ENCODE measurements around the gene RGMA.

RGMA gene

GRCh38 chr15:93074599-93074998 is 14.4 kb downstream of the RGMA start:
- TF ChIP-seq, protein P1, sequence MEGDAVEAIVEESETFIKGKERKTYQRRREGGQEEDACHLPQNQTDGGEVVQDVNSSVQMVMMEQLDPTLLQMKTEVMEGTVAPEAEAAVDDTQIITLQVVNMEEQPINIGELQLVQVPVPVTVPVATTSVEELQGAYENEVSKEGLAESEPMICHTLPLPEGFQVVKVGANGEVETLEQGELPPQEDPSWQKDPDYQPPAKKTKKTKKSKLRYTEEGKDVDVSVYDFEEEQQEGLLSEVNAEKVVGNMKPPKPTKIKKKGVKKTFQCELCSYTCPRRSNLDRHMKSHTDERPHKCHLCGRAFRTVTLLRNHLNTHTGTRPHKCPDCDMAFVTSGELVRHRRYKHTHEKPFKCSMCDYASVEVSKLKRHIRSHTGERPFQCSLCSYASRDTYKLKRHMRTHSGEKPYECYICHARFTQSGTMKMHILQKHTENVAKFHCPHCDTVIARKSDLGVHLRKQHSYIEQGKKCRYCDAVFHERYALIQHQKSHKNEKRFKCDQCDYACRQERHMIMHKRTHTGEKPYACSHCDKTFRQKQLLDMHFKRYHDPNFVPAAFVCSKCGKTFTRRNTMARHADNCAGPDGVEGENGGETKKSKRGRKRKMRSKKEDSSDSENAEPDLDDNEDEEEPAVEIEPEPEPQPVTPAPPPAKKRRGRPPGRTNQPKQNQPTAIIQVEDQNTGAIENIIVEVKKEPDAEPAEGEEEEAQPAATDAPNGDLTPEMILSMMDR (IDR thresholded peaks at IDR 0.05; ENCODE audit: insufficient read depth, low read length, poor library complexity, severe bottlenecking): no peak
- no peak for DNase-seq (ENCODE audit: extremely low read depth, insufficient read length)
- Histone ChIP-seq H3K4me3 (replicated peaks; ENCODE audit: low read depth, low read length) (no peak overlapping the region), H3K36me3 (ENCODE audit: control insufficient read depth, insufficient read depth, low read length) (no peaks in the 10 kb centered on the region), H3K27me3 (replicated peaks; ENCODE audit: control insufficient read depth, insufficient read depth, low read length) (no peaks in the 10 kb centered on the region; the same call in none of the 2 replicates)

- Histone ChIP-seq H3K36me3 (ENCODE audit: control insufficient read depth, insufficient read depth, low read length) (no peaks in the 10 kb centered on the region), H3K4me3 (replicated peaks; ENCODE audit: low read depth, low read length) (no peak overlapping the region), H3K27me3 (replicated peaks; ENCODE audit: control insufficient read depth, insufficient read depth, low read length) (no peaks in the 10 kb centered on the region; the same call in none of the 2 replicates)
- no peak for DNase-seq (ENCODE audit: extremely low read depth, insufficient read length)
- TF ChIP-seq, protein P1 (IDR thresholded peaks at IDR 0.05; ENCODE audit: insufficient read depth, low read length, poor library complexity, severe bottlenecking): no peak
Observed at GRCh38 chr15:93073465-93073952, 15.5 kb downstream of the RGMA start.

DNA sequence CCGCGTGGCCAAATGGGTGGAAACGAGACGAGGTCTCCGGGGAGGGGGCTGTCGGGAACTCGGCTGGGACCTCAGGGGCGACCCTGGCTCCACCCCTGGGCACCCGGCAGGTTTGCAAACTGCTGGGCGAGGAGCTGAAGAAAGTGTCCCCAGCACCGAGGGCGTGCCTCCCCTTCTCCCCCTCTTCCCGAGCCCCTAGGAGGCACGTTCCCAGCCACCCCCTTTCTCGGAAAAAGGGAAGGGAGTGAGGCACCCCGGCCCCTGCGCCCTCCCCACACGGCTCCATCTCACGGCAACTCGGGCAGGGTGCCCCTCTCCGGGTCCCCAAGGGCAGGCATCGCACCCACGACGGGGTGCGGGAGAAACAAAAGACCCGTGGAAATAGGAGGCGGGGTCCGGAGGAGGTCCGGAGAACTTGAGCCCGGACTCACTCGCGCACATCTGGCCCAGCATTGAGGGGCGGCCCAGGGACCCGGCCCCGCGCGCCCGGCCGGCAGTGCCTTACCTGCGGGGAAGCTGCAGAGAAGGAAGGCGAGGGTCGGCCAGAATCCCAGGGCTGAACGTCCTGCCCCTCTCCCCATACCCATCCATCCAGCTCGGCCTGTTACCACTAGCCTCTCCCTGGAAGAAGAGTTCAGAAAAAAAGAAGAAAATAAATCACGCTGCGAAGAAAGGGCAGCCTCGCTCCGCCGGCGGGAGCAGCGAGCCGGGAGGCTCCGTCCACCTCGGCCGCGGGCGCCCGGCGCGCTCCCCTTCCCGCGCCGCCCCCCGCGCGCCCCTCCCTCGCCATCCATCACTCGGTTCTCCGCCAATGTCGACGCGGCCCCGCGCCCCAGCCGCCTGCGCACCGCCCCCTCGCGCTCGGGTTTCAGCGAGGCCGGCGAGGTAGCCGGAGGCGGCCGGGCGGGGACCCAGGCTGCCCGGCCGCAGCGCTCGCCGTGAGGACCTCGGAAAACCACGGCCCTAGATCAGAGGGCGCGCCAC is 16.3 kb downstream of the RGMA start:
- no peaks in the 10 kb centered on the region for H3K36me3 ChIP-seq (ENCODE audit: control insufficient read depth, insufficient read depth, low read length)
- H3K27me3 ChIP-seq (replicated peaks; ENCODE audit: control insufficient read depth, insufficient read depth, low read length): peaks cover 1% of the 10 kb centered on the region
- no peak overlapping the region for H3K4me3 ChIP-seq (replicated peaks; ENCODE audit: low read depth, low read length)
- no peak for DNase-seq (ENCODE audit: extremely low read depth, insufficient read length)
- TF ChIP-seq, protein P1 (IDR thresholded peaks at IDR 0.05; ENCODE audit: insufficient read depth, low read length, poor library complexity, severe bottlenecking): no peak

DNA sequence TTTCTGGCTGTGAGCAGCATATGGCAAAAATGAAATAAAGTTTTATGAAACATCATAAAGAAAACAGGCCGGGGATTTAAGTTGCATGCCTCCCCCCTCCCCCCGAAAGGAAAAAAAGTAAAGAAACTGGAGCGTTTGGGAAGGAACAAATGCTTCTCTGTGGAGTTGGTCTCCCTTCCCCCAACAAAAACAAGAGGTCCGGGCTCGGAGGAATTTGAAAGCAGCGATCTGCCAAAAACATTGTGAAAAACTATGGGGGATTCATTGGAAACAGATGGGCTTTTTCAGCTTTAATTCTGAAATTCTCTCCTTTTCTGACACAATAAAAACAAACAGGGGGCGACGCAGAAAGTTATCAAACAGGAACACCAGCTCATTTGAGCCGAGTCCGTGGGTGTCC is 17.0 kb downstream of the RGMA start:
- DNase-seq (ENCODE audit: extremely low read depth, insufficient read length): no peak

GRCh38 chr15:93071469-93071936 is 17.5 kb downstream of the RGMA start:
- Histone ChIP-seq H3K27me3 (replicated peaks; ENCODE audit: control insufficient read depth, insufficient read depth, low read length) (peaks cover 1% of the 10 kb centered on the region), H3K4me3 (replicated peaks; ENCODE audit: low read depth, low read length) (no peak overlapping the region), H3K36me3 (ENCODE audit: control insufficient read depth, insufficient read depth, low read length) (no peaks in the 10 kb centered on the region)
- no peak for DNase-seq (ENCODE audit: extremely low read depth, insufficient read length)
- TF ChIP-seq, protein P1 (IDR thresholded peaks at IDR 0.05; ENCODE audit: insufficient read depth, low read length, poor library complexity, severe bottlenecking): no peak

More for the DNA sequence above, 17.0 kb downstream of the RGMA start:
- Histone ChIP-seq H3K36me3 (ENCODE audit: control insufficient read depth, insufficient read depth, low read length) (no peaks in the 10 kb centered on the region), H3K27me3 (replicated peaks; ENCODE audit: control insufficient read depth, insufficient read depth, low read length) (peaks cover 1% of the 10 kb centered on the region), H3K4me3 (replicated peaks; ENCODE audit: low read depth, low read length) (no peak overlapping the region)
- TF ChIP-seq, protein P1 (IDR thresholded peaks at IDR 0.05; ENCODE audit: insufficient read depth, low read length, poor library complexity, severe bottlenecking): no peak
